Mucosa of gallbladder (tissue), 1 donor: ENCODE data around the gene ANKFN1. TPM values are rescaled to one million over a fixed set of nuclear protein-coding genes. Genes with fewer than 3 reads are reported as not detected.

Experiments used
- DNase-seq: peaks from one replicate; pipeline ENCODE4 v3.0.0-alpha.2; 2020; ENCODE audit warnings: low spot score
- total RNA-seq: library from RNA; stranded (reverse); gene quantifications from one replicate; pipeline ENCODE4 v1.2.1, GENCODE V29; 2021
- donor health status: DM: no; HTN: no; CAD: no.

The ANKFN1 gene
- total RNA-seq, 1 donor from 2014 or later, result 1.3 TPM

DNA sequence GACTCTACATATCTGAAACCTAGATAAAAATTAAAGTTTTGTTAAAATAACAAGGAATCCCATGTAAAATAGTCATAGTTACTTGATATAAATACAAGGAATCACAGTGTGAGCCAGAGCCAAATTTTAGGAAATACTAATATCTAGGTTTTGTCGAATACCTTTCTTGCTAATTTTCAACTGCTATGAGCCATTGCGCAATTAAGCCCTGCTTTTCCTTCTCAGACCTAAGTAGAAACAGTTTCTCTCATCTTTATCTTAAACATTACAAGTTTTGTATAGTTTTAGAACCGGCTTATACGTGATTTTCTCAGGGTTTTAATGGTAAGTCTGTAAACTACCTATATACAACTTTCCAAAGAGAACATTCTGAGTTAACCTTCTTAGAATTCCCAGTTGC is 282.9 kb downstream of the ANKFN1 start:
- no peak for DNase-seq

DNA sequence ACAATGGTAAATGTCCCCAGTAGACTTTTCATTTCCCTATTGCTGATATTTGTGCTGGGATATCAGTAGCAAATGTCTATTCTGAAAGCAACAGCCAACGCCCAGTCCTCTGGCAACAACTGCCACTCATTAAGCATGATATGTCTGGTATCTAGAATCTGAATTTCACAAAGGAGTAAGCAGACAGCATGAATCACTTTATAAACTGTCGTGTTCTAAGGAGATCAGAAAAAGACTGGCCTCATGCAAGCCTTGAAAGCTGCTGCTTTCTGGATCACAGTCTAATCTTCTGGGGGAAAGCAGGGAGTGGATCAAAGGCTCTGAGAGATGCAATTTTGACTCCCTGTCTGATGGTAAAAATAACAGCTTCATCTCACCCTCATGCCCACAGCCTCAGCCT is 287.1 kb downstream of the ANKFN1 start:
- no peak for DNase-seq

DNA sequence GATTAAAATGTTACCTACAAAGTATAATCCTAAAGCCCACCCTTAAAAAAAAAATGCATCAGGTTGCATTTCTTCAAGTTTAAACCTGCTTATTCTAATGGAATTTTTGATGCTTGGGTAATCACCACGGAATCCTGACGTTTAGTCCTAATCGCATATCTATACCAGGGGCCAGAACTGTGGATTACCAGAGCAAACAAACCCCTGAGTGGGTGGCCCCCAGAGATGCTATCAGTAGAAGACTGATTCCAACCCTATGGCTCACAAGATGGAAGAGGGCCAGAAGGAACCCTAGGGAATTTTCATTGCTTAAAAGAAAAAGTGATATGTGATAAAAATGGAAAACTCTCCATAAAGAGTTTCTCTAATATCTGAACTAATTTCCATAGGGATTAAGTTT is 288.0 kb downstream of the ANKFN1 start:
- no peak for DNase-seq

DNA sequence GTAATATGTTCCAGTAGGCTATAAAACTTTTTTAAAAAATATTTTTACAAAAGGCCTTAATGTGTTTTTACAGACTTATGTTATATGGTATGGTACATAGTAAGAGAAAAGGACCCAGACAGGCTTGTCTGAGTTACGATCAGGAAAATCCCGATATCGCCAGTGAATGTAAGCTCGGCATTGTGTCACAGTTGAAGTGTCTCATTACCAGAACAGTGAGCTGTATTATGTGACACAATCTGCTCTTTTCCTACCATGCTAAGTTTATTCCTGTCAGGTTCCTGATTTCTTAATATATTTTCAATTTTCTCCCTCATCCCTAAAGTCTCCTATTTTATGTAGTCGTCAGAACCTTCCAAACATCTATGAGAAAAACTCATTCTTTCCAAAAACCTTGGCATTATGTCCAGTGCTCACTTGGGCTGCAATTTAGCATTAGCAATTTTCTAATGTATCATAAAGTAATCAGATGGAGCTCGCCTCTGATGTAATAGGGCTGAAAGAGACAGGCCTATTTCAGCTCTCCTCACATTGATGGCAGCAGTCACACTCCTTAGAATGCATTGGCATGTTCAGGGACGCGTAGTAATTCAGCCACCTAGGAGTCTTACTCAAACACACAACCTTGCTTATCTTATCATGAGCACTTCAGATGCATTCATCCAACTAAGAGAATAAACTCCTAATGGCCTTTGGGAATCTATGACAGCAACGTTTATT is 292.6 kb downstream of the ANKFN1 start:
- DNase-seq, result no peak

DNA sequence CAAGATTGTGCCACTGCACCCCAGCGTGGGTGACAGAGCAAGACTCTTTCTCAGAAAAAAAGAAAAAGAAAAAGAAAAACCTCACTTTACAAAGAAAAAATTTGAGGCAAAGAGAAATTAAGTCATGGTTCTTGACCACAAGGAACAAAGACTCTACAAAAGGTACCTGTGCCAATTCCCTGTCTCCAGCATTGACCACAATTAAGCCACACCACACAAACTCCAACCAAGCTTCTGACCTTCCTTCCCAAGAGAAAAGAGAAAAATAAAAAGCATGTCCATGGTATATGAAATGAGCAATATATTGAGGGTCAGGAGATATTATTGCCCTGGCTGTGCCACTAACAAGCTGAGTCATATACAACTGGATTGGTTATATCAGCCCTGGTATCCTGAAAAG is 293.9 kb downstream of the ANKFN1 start:
- no peak for DNase-seq

DNA sequence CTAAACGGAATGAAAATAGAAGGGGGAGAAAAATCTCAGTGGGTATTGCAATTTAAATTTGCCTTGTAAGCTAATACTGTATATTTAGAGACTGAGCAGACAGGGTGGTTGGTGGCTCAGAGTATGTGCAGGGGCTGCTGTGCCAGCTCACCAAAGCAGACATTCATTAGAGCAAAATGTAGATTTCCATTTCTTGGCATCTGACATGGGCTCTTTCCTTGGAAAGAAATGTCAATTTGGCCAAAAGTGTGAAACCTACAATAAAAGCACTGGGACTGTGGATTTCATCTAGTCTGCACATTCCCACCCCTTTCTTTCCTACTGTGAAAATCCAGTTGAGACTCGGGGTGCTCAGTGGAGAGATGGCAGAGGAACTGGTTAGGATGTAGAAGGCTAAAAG is 295.1 kb downstream of the ANKFN1 start:
- no peak for DNase-seq

DNA sequence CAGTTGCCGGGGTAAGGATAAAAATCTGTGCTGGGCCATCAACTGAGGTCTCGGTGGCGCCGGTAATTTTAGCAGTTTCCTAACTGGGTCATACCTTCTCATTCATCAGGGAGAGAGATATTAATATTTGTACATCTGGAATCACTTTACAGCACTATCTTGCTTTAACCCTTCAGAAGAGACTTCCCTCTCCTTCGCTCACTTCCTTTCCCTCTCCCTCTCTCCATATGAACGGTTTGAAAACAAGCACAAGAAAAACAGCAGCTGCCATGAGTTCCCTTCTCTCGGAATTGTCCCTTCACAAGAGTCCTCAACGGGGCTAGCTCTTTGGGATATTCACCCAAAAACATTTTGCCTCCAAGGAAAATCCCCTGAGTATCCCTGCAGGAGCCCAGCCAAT is 295.9 kb downstream of the ANKFN1 start:
- DNase-seq, result no peak

DNA sequence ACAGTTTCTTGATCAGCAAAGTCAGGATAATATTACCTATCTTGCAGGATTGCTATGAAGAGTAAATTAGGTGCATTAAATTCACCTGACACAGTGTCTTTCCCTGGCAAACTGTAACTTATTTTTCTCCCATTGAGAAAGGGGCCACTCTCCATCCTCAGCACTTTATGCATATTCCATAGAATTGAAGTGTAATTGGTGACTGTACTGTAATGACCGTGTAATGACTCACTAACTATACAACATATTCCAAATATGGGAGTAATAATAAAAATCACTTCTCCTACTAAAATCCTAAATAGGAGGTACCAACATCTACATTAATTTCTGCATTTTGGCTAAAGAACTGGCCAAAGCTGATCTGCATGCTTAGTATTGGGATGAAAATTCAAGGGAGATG is 298.4 kb downstream of the ANKFN1 start:
- no peak for DNase-seq

DNA sequence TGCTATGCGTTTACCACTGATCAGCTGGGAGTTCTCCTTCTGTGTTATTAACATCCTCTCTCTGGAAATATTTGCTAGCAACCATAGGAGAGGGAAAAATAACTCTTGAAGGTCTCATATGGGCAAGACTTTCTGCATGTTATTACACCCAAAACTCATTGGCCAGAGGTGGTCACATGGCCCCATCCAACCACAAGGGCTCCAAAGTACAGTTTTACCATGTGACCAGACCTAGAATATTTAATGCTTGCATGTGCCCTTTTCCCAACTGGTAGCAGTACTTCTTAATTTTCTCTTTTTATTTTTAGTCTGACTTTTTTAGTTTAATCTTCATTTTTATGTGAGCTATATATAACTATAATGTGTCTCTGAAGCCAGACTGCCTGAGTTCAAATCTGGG is 299.2 kb downstream of the ANKFN1 start:
- DNase-seq, result no peak

DNA sequence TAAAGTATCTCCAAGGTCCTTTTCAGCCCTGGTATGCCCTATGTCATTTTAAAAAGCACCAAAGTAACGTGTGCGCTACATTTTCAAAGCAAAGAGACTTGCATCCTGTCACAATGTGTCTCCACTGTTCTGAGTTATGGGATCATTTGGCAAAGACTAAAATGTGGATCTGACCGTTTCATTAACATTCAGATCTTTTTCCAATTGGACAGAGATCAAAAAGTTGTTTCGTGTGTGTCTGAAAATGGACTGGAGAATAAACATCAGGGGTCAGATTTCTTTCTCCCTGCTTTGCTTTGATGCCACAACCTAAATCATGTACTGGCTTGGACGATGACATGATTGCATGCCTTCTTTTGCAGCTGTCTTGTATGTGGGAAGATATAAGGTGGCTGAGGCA is 304.2 kb downstream of the ANKFN1 start:
- no peak for DNase-seq

DNA sequence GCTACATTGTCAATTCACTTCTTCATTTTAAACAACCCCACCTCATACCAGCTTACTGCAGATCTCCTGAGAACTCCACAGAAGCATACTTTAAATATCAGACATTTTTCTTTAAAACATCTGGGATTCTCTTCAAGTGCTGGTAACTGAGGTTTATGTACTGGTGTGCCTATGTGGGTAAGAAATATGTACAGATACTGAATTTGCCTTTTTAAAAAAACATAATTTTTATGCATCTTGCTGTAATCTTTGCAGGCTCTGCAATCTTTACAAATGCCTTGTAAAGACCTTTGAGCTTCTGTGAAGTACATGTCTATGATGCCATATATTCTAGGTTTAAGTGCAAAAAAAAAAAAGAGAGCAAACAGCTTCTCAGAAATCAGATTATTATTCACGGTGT is 312.6 kb downstream of the ANKFN1 start:
- no peak for DNase-seq

DNA sequence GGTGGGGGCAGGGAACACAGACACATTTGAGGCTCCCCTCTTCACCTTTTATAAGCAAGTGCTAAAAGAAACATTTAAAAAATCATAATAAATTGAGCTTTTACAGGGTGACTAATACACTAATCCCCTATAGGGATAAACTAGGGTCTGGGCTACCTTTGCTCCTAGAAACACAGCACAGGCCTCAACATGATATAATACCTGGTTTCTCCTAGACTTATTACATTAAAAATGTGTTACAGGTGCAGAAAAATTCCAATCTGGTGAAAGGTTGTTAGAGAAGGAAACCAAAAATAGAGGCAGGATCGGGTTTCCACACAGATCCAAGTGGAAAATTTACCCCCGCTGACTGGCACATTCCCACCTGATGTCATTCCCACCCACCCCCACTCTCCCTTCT is 315.6 kb downstream of the ANKFN1 start:
- no peak for DNase-seq

DNA sequence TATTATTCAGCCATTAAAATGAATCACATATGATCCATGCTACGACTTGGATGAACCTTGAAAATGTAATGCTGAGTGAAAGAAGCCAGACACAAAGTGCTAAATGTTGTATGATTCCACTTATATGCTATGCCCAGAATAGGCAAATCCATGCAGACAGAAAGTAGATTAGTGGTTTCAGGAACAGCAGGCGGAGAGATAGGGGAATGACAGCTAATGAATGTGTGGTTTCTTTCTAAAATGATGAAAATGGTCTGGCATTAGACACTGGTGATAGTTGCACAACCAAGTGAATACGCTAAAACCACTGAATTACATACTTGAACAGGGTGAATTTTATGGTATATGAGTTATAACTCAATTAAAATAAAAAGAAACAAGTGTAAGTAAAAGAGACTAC is 318.4 kb downstream of the ANKFN1 start:
- no peak for DNase-seq

DNA sequence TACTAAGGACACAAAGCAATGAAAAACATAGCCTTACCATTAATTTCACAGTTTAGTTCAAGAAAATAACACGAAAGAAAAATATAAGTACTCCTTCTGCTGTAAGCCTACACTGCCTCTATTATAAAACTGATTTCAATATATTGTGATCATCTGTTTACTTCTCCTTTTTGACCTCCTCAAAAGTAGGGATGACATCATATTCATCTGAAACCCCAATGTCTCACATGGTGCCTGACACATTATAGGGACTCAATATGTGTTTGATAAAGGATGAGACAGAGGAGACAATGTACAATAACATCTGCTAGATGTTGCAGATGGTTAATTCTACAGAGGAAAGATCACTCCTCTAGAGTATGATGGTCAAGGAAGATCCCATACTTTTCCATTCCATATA is 321.8 kb downstream of the ANKFN1 start:
- DNase-seq, result no peak

DNA sequence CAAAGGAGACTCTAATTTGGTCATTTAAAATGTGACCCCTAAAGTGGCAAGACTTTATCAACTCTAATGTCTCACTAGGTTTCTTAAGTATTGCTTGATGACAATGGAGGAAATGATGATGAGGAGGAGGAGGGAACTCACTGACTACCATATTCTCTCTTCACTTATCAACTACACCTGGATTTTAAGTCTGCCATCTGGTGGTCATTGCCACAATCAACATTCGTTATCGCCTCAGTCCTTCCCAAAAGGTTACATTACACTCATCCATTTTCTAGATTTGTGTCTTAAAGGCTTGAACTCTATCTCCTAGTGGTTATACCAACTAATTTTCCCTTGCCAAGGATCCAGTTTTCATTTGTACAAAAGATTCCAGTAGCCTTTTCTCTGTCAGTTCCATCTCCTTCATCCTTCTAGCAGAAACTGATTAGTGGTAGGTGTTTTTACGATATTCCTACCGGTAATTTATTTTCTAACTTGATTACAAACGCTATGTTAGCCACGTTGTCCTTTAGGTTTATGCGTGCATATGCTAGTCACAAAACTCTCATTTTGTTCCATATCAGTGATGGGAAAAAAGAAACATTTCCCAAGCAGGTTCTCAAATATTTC is 325.7 kb downstream of the ANKFN1 start:
- no peak for DNase-seq

DNA sequence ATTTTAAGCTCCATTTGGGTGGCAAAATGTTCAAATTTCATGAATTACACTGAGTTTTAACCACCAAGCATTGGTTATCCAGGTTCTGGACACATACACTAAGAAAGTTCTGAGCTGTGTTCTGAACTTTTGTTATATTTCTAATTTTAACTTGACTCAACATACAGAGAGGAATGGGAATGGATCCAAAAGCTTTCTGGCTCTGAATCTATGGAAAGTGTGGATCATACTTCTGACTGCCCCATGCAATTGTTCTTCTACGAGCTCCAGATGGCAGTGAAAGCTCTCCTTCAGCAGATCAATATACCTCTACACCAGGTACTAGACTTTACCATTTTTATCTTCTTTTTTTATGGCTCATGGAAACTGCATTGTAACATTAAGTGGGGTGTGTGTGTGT is 327.2 kb downstream of the ANKFN1 start:
- DNase-seq, result no peak

DNA sequence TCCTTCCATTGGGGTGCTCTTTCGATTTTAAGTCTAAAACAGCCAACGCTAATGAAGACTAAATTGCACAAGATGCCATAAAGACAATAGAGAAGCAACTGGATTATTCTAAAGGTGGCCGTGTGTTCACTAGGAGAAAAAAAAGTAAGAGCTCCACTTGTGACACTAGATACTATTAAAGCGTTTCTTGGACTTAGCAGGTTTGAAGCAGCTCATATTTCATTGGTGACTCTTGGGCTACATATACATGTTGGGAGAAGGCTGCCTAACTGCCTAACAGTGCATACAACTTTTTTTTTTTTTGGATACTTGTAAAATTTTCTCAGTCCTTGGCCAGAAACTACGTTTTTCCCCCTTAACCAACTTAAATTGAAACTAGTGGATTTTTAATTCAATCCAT is 328.4 kb downstream of the ANKFN1 start:
- DNase-seq, result no peak

DNA sequence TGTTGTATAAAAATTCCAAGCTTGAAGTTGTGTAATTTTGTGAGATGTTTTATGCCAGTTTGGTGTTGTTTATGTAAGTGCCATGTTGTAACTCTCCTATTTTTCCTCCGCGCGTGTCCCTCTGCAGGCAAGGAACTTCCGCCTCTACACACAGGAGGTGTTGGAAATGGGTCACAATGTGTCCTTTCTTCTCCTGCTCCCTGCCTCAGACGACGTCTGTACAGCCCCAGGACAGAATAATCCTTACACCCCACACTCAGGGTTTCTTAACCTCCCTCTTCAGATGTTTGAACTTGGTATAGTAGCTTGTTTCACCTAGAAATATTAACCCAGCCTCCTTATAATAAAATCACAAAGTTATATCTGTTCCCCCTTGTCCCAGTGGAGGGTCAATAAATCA is 329.0 kb downstream of the ANKFN1 start:
- DNase-seq, result no peak

DNA sequence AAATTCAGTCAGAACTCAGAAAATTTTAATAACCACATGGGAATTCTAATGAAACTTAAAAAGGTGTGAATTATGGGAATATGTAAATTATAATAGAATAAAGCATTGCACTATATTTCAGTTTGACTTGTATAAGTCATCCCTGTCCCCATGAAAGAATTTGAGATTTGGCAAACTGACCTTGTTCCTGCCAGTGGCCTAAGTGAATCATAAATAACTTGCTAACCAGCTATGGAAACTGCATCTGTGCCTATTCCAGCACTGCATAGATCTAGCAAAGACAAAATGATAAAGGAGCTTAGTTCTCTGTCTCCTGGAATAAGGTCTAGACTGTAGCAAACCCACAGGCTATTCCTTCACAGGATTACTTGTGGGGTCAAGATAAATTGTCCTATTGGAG is 333.5 kb downstream of the ANKFN1 start:
- DNase-seq, result no peak

DNA sequence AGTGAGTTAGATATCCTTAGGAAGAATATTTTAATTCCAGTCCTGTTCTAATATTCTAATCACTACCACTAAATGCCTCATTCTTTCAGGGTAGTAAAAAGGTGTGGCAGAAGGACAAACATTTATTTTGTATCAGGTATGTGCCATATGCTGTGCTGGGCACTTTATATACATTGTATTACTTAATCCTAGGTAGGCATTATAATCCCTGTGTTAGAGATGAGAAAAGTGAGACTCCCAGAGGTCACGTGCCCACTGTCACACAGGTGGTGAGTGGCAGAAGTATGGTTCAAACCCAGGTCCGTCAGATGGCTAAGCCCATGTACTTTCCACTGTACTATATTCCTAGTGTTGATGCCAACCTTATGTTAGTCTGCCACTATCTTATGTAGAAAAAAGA is 335.5 kb downstream of the ANKFN1 start:
- DNase-seq, result no peak

DNA sequence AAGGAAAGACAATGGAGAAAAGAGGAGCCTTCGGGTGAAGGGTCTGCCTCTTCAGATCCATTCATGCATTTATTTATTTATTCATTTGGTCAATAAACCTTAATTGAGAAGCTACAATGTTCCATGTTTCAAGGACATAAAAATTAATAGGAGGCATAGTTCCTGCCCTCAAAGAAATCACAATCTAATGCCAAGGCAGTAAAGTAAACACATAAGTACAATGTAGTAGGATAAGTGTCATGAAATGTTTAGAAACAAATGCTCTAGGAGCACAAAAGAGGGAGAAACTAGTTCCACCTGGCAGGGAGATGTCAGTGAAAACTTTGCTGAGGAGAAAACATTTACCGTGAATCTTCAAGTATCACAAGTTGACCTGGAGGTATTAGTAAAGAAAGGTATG is 336.7 kb downstream of the ANKFN1 start:
- no peak for DNase-seq

DNA sequence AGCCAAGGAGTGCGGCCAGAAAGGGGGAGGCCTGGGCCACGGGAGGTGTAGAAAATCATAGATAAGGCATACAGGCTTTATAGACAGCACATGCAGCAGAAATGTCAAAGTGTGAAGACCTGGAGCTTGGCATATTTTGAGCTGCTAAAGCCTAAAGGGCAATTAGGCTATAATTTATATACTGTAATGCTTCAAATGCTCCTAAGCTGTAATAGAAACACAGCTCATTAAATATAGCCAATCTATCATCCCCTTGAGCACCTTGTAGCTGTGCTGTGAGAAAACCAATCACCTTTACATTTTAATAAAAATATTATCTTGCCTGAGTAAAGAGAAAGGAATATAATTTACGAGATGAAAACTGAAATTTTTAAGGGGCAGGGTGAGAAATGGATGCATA is 342.3 kb downstream of the ANKFN1 start:
- DNase-seq, result no peak

DNA sequence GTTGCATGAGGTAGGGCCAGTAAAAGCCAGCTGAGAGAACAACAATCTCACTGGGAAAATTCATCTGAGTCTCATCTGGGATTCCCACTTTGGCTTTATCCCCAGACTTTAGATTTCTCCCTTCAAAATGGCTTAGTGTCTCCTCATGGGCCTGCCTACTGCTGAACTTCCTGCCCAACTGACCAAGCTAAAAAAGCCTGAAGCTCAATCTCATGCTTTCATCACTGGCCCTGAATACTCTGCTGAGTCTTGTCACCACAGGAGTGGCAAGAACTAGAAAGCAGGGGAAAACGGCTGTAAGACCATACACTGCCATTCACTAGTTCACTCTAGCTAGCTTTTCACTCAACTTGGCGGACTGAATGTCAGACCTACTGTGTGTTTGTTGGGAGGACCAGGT is 343.9 kb downstream of the ANKFN1 start:
- no peak for DNase-seq

DNA sequence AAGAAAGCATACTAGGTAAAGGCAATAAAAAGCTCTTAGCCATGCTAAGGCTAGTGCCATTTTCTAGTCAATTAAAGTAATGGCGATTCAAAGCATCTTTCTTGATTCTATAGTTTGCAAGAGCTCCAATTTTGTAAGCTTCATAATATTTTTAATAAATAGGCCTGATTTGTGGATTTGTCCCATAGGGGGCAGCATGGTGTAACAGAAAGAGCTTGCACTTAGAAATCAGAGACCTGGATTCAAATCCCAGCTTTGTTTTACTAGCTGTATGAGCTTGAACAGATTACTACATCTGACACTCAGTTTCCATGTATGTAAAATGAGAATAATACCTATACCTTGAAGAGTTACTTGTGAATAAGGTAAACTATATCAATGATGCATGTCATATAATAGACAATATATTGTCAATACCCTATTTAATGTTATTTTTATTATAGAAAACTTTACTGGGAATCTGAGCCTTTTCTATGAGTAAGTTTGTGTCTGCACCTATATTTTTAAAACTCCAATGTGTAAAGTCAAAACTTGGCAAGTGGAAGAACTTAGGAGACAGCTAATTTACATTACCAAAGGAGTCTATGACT is 346.6 kb downstream of the ANKFN1 start:
- DNase-seq, result no peak
